ENCODE results near the gene EFNA2. TPM values are rescaled to one million over a fixed set of nuclear protein-coding genes. Genes with fewer than 3 reads are reported as not detected.

The EFNA2 gene
- polyA plus RNA-seq, 1 experiment, result not detected

GRCh38 chr19:1295169-1296012, 9.7 kb downstream of the EFNA2 start:
- no peak for TF ChIP-seq CTCF (IDR thresholded peaks at IDR 0.05; ENCODE audit: low read depth, low read length)
- Histone ChIP-seq H3K4me3 (ENCODE audit: low read depth, low read length) (no peak overlapping the region), H3K27me3 (ENCODE audit: control insufficient read depth, insufficient read depth, low read length) (peaks cover 20% of the 10 kb centered on the region), H3K9me3 (ENCODE audit: control insufficient read depth, insufficient read depth, low read length) (no peaks in the 10 kb centered on the region; the same call in 1 of the 2 replicates), H3K27ac (ENCODE audit: low read depth, low read length) (no peak overlapping the region)
- CTCF ChIA-PET, result no interaction called here
- POLR2A ChIA-PET, result no interaction called here
- no peak for DNase-seq (ENCODE audit: low read depth, low spot score)

GRCh38 chr19:1296078-1296477, 10.4 kb downstream of the EFNA2 start:
- H3K9me3 ChIP-seq (ENCODE audit: control insufficient read depth, insufficient read depth, low read length), result no peaks in the 10 kb centered on the region; the same call in 1 of the 2 replicates
- no peak for TF ChIP-seq CTCF (IDR thresholded peaks at IDR 0.05; ENCODE audit: low read depth, low read length)
- CTCF ChIA-PET, result no interaction called here
- H3K4me3 ChIP-seq (ENCODE audit: low read depth, low read length), result no peak overlapping the region
- H3K27ac ChIP-seq (ENCODE audit: low read depth, low read length), result no peak overlapping the region
- DNase-seq (ENCODE audit: low read depth, low spot score), result no peak
- peaks cover 20% of the 10 kb centered on the region for H3K27me3 ChIP-seq (ENCODE audit: control insufficient read depth, insufficient read depth, low read length)
- POLR2A ChIA-PET, result no interaction called here

GRCh38 chr19:1296575-1297271, 11.1 kb downstream of the EFNA2 start:
- no peak for DNase-seq (ENCODE audit: low read depth, low spot score)
- Histone ChIP-seq H3K27ac (ENCODE audit: low read depth, low read length) (no peak overlapping the region), H3K4me3 (ENCODE audit: low read depth, low read length) (no peak overlapping the region), H3K27me3 (ENCODE audit: control insufficient read depth, insufficient read depth, low read length) (peaks cover 22% of the 10 kb centered on the region), H3K9me3 (ENCODE audit: control insufficient read depth, insufficient read depth, low read length) (no peaks in the 10 kb centered on the region; the same call in 1 of the 2 replicates)
- no peak for TF ChIP-seq CTCF (IDR thresholded peaks at IDR 0.05; ENCODE audit: low read depth, low read length)
- ChIA-PET CTCF (no interaction called here), POLR2A (no interaction called here)

GRCh38 chr19:1298235-1298634, 12.6 kb downstream of the EFNA2 start:
- ChIA-PET CTCF (no interaction called here), POLR2A (no interaction called here)
- H3K4me3 ChIP-seq (ENCODE audit: low read depth, low read length), result no peak overlapping the region
- H3K27ac ChIP-seq (ENCODE audit: low read depth, low read length), result no peak overlapping the region
- no peak for TF ChIP-seq CTCF (IDR thresholded peaks at IDR 0.05; ENCODE audit: low read depth, low read length)
- peaks cover 17% of the 10 kb centered on the region for H3K27me3 ChIP-seq (ENCODE audit: control insufficient read depth, insufficient read depth, low read length)
- no peak for DNase-seq (ENCODE audit: low read depth, low spot score)
- H3K9me3 ChIP-seq (ENCODE audit: control insufficient read depth, insufficient read depth, low read length), result no peaks in the 10 kb centered on the region; the same call in 1 of the 2 replicates

- no peak for DNase-seq (ENCODE audit: low read depth, low spot score)
- POLR2A ChIA-PET, result no interaction called here
- Histone ChIP-seq H3K27ac (ENCODE audit: low read depth, low read length) (no peak overlapping the region), H3K4me3 (ENCODE audit: low read depth, low read length) (no peak overlapping the region), H3K9me3 (ENCODE audit: control insufficient read depth, insufficient read depth, low read length) (no peaks in the 10 kb centered on the region; the same call in 1 of the 2 replicates), H3K27me3 (ENCODE audit: control insufficient read depth, insufficient read depth, low read length) (peaks cover 8% of the 10 kb centered on the region)
- CTCF ChIA-PET, result no interaction called here
- no peak for TF ChIP-seq CTCF (IDR thresholded peaks at IDR 0.05; ENCODE audit: low read depth, low read length)
Measured at GRCh38 chr19:1299801-1300200, 14.1 kb downstream of the EFNA2 start.
